Measurements from ENCODE around the gene WWOX.

Gene WWOX

DNA sequence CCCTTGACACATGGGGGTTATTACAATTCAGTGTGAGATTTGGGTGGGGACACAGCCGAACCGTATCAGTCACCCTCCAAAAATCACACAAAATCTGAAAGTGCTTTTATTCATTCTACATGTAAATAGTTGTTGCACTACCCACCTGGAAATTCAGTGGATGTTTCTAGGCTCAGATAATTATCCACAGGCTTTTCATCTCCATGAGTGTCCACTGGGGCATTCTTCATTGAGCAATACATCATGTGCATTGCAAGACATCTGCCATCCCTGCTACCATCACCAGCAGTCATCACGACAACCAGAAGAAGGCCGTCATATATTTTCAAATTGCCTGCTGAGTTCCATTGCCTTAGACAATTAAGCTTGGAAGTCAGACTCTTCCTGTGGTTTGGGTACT, 330.8 kb downstream of the WWOX start:
- DNase-seq (ENCODE audit: low read depth in 1 of 2, low spot score in 1 of 2): no peak

DNA sequence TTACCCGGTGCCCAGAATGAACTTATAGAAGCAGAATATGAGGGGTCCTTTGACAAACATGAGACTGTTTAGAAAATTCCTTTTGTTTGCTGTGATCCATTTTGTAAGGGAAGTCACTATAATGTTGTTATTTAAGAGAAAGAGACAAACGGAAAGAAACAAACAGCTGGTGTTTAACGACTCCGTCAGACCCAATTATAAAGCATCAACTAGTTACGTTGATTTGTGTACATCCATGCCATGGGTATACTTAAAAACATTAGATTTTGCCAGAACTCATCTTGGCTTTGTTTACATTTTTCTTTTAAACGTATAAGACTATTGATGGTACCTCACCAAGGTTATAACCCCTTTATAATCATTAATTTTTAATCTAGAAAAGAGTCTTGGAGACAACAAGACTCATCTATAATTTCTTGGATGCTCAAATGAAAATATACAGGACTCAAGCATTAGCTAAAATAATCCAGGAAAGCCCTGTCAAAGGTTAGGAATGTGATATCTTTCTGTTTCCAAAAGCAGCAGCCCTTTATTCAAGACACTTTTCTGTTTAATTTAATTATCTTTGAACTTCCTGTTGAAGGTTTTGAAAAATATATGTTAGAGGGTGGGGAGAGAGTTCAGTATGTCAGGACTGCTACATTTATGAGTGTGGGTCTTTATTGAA, 331.7 kb downstream of the WWOX start:
- DNase-seq (ENCODE audit: low read depth in 1 of 2, low spot score in 1 of 2): no peak

DNA sequence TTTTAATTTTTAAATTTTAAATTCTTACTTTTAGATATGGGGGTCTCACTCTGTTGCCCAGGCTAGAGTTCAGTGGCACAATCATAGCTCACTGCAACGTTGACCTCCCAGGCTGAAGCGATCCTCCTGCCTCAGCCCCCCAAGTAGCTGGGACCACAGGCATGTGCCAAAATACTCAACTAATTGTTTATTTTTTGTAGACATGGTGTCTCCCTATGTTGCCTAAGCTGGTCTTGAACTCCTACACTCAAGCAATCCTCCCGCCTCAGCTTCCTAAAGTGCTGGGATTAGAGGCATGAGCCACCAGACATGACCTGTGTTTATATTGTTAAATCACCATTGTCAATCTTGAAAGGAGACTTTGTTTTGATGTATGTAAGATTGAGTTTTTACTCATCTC, 332.2 kb downstream of the WWOX start:
- DNase-seq (ENCODE audit: low read depth in 1 of 2, low spot score in 1 of 2): no peak

DNA sequence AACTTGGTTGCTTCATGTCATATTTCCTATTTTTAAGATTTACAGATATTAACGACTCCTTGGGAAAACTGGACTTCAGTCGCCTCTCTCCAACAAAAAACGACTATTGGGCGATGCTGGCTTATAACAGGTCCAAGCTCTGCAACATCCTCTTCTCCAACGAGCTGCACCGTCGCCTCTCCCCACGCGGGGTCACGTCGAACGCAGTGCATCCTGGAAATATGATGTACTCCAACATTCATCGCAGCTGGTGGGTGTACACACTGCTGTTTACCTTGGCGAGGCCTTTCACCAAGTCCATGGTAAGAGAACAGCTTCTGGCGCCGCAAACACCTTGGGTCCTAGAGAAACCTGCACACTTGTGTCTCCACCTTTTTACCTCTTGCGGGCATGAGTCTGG, 333.0 kb downstream of the WWOX start:
- no peak for DNase-seq (ENCODE audit: low read depth in 1 of 2, low spot score in 1 of 2)

DNA sequence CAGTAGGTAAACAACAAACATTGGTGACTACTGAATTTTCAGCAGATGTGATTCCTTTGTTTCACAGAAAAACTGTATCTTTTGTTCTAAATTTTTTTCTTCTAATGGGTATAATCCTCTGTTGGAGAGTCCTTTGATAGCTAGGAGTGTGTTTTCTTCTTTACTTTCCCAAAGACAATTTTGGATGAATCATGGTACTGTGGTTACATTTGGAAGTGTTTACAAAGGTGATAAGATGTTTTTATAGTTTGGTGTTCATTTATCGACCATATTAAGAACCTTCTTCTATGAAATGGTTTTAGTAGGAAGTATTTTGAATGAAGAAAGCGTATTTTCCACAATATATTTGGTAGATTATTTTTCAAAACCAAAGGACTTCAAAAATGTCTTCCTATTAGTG, 333.7 kb downstream of the WWOX start:
- DNase-seq (ENCODE audit: low read depth in 1 of 2, low spot score in 1 of 2): no peak

DNA sequence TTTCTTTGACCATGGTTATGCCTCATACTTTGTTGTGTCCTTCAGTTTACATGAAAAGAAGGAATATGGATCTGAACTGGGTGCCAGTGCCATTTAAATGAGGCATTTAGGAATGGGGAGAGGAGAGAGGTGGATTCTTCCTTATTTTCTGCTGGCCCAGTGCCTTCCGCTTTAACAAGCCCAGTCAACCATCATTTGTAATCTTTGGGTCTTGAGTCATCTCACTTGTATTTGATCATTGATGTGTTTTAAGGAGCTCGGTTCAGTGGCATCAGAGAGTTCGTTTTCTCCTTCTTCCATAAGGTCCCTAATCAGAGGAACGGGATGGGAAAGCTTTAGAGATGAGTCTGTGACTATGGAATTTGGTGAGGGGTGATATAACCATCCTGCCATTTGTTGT, 334.9 kb downstream of the WWOX start:
- no peak for DNase-seq (ENCODE audit: low read depth in 1 of 2, low spot score in 1 of 2)

DNA sequence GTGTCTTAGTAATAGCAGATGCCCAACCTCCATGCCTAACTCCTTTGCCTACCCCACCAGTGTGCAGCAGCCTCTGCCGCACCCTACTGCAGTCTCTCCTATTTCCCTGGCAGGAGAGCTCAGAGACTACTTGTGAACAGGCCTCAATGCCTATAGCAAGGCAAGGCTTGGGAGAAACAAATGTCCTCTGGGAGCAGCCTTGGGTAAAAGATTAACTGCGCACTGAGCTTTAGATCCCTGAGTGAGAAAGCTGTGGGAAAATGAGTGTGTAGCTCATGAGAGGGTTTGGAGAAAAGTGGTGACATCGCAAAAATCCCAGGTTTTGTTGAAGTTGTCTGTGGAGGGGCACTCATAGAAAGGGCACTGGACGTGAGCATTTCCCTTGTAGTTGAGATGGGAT, 335.8 kb downstream of the WWOX start:
- no peak for DNase-seq (ENCODE audit: low read depth in 1 of 2, low spot score in 1 of 2)

DNA sequence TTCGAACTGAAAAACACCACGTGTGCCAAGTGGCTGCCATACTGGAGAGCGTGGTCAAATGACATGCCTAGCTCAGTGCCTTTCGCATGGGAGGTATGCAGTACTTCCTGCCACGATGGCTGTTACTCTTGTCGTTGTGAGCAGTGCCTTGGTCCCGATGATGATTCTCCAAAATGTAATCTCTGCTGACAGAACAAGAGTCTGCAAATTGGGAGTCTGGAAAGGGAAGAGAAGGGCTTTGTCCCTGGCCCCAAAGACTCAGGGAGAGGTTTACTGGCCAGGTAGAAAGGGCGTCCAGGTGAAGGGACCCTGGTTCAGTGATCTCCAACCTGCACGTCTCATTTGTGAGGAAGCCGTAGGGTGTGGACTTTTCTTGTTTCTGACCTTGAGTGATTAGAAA, 336.6 kb downstream of the WWOX start:
- no peak for DNase-seq (ENCODE audit: low read depth in 1 of 2, low spot score in 1 of 2)

DNA sequence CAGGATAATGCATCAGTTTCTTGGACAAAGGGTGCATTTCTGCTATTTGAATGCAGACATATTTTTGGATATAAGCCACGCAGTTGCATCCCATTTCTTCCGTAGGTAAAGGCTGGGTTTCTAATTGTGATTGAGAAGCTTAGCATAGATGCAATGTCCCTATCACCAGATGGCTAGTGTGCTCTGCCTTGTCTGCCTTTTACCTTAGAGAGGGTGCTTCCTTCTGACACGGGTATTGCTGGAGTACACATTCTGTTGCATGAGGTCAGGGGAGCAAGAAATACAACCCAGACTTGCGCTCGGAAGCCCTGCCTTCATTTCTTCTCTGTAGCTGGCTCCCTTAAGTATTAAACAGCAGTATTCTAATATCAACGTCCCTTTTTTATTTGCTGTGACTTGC, 337.4 kb downstream of the WWOX start:
- no peak for DNase-seq (ENCODE audit: low read depth in 1 of 2, low spot score in 1 of 2)

DNA sequence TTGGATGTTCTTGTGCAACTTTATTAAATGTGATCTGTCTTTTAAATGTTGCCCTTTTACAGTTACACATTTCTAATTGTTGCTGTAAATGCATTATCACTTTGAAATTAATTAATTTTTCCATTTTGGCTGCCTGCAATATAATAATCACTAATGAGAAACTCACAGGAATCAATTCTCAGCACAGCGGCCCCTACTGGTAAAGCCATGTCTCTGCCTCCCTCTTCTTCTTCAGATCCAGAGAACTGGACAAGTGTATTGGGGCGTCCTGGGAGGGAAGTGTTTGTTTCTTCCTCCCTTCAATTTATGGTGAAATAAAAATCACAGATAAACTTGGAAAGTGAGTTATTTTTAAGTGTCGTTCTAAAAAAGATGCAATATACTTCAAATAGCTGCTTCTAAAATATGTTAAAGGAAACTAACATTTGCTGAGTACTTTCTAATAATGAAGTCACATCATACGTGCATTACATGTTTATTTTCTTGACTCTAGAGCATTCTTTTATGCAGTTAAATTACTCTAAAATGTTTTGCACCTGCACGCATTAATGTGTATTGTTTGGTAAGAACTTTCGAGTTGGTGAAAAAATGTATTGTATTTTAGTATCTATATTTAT, 338.0 kb downstream of the WWOX start:
- peak in 1 of 2 donors; percentile 0 for DNase-seq (ENCODE audit: low read depth in 1 of 2, low spot score in 1 of 2)

DNA sequence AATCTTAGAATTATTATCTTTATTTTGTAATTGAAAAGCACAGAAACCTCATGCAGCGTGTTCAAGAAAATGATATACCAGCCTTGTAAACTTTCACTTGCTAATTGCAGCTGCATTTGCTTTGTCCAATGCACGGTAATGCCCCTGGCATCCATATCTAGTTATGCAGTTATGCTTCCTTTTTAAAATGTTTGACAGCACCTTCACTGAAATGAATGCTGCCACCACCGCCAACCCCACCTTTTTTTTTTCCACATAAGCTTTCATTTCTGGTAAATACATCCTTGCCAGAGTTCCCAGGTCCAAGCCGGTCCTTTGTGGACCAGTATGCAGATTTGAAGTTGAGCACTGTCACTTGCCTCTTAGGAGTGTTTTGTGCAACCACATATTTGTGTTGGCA, 338.8 kb downstream of the WWOX start:
- no peak for DNase-seq (ENCODE audit: low read depth in 1 of 2, low spot score in 1 of 2)

DNA sequence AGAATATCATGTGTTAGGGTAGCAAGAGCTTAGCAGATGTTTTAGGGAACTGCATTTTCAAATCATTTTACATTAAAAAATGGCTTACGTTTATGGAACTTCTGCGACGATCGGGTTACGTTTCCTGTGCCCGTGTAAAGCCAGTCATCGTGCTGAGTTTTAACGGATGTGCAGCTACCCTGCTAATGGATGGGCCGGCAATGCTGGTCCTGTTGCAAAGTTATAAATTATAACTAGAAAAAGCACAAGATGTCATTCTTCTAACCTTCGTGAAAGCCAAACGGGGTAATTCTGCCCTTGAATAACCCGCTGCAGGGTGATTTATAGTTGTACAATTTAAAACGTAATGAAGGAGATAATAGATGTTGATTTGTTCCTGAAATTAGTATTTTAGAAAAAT, 339.2 kb downstream of the WWOX start:
- no peak for DNase-seq (ENCODE audit: low read depth in 1 of 2, low spot score in 1 of 2)

DNA sequence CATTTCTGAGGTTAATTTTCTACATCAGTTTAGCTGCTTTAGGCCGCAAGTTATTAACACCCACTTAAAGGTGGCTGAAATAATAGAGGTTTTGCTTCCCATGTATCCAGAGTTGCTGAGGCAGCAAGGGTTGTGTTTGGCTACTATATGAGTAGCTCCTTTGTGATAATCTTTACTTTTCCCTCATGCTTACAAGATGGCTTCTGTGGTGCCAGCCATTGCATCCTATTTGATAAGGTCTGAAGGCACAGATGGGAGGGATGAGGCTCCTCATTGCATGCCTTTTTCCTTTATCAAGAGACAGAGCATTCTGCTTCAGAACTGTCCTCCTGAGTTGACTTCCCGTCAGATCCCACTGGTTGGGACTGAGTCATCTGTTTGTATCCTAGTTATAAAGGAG, 340.2 kb downstream of the WWOX start:
- no peak for DNase-seq (ENCODE audit: low read depth in 1 of 2, low spot score in 1 of 2)

DNA sequence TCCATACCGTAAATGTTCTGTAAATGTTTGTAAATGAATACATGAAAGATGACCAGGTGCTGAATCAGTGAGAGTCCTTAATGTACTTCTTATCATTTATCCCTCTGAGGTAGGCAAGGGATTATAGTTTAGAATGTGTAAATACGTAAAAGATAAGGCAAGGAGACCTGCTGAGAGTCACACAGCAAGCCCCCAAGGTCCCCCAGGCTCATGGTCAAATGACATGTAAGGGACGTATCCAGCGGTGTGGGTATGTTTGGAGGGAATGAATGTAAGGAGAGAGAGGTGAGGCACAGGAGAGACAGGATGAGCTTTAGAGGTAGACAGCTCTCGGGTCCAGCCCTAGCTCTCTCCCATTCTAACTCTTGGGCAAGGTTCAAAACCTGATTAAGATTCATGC, 341.8 kb downstream of the WWOX start:
- no peak for DNase-seq (ENCODE audit: low read depth in 1 of 2, low spot score in 1 of 2)

DNA sequence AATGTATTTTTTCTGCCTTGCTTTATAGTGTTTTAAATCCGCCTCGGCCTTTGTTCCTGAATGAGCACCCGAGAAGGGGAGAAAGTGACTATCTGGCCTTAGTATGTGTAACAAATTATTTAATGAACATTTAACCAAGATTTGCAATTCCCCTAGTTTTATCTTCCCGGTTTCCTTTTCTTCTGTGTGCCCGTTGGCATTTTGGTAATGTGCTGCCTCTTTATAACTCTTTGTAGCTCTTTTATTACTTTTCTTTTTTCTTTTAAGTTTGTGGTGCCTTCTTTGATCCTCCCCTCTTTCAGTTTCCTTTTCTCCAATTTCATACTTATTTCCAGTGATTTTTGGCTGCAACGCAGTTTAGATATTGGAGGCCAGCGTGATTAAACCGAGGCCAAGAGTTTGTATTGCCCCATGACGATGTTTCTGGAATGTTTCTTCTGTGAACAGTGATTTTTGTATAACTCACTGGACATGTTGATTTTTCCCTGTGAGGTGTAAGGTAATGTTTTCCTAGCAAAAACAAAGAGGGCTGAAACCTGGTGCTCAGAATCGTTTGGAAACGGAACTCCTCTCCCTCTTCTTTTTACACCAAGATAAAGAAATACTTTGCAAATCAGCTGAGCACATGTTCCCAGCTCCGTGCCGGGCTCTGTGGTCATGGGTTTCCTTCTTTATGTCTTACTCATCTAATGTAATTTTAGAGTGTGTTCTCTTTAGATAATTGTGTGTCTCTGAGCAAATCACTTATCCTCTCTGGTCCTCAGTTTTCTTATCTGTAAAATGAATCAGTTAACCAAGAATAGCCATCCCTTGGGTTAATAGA, 344.3 kb downstream of the WWOX start:
- DNase-seq (ENCODE audit: low read depth in 1 of 2, low spot score in 1 of 2): no peak

DNA sequence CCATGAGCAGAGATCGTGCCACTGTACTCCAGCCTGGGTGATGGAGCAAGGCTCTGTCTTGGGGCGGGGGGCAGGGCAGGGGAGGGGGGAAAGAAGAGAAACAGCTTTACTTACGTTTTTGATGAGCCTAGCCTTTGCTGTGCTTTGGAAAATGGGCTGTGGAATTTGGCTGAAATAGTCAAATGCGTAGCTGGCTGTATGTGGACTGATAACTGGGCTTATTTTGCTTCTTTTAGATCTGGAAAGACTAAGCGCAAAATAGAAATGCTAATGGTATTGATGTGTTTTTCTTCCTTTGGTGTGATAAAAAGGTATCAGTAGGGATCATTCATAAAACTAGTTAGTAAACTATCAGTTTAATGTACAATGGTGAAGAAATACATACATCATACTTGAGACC, 346.4 kb downstream of the WWOX start:
- no peak for DNase-seq (ENCODE audit: low read depth in 1 of 2, low spot score in 1 of 2)

DNA sequence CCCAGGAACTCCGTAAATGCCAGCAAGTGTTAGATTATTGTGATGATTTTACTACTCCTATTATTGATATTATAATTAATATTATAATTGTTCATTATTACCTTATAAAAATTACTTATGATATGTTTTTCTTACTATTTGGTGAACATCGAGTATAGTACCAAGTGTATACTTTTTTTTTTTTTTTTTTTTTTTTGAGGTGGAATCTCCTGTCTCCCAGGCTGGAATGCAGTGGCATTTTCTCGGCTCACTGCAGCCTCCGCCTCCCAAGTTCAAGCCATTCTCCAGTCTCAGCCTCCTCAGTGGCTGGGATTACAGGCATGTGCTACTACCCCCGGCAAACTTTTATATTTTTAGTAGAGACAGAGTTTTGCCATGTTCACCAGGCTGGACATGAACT, 347.0 kb downstream of the WWOX start:
- no peak for DNase-seq (ENCODE audit: low read depth in 1 of 2, low spot score in 1 of 2)

DNA sequence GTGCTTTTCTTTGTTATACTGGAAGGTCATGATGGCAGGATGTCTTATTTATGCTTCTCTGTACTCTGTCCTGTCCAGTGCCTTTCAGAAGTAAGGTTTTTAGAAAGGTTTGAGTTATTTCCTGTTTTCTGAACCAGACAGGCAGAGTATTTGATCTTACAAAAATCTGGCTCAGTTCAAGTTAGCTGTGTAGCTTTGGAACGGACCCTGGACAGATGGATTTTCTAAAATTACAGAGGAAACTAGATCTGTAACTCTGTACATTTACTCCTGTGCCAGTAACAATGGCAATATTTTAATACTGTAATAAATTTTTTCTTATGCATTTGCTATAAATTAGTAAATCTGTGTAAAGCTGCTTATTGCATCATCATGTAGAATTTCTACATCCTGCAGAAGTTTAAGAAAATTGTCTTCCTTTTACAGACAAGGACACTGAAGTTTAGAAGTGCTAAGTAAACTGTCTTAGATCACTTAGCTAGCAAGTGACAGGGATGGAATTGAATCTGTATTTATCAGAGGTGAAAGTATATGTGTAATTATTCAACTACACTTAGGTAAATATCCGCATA, 347.6 kb downstream of the WWOX start:
- DNase-seq (ENCODE audit: low read depth in 1 of 2, low spot score in 1 of 2): no peak

DNA sequence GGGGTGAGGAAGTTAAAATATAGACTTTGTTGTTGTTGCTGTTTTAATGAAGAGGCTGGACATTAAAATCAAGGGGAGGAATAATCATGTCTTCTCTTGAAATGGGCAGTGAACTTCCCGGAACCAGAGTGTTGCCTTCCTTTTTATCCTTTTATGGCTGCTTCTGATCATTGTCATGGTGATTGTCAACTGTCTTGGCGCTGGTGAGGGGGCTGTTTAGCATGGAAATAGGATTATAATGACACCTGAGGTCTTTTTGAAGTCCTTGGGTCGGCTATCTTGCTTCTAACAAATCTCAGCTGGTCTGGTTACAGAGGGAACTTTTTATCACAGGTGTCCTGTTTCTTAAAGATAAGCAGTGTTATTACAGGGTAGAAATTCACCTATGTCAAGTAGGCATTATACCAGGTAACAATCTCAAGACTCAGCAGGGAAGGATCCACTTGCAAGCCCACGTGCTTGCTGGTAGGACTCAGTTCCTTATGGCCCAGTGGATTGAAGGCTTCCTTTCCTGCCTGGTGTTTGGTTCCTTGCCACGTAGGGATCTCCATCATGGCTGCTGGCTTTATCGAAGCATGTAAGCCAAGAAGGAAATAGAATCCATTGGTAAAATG, 349.3 kb downstream of the WWOX start:
- no peak for DNase-seq (ENCODE audit: low read depth in 1 of 2, low spot score in 1 of 2)

DNA sequence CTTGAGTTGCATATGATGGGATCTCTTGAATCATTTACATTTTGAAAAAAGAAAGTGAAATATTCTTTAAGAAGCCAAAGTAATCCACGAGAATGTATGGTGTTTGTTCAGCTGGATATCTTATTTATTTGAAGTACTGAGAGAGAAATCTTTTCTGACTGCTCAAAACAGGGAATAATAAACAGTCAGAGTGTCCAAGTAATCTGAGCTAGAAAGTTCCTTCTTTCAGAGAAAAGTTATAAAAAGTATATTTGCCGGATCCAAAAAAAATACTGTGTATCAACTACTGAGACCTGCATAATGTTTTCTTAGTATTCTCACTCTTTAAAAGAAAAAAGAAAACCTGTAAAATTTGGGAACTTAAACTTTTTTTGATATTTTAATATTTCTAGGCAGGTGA, 350.8 kb downstream of the WWOX start:
- no peak for DNase-seq (ENCODE audit: low read depth in 1 of 2, low spot score in 1 of 2)

DNA sequence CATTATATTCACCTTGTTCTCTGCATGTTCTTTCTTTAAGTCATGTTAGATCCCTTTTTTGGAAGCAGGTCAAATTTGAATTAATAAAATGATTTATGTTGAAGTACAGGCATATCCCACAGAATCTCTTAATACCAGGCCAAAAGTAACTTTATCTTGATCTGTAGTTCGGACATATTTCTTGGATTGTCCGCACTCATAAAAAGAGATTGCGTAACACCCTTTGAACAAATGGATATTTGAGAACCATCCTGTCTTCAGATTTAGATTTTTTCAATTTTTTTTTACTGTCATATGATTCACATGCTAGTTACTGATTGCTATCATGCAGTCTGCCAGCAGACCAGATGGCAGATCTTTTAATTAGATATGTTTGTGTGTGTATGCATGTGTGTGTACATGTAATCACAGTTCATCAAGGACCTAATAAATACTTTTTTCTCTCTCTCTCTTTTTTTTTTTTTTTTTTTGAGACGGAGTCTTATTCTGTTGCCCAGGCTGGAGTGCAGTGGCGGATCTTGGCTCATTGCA, 352.6 kb downstream of the WWOX start:
- no peak for DNase-seq (ENCODE audit: low read depth in 1 of 2, low spot score in 1 of 2)

Measured in activated T-helper 1 cell treated with anti-CD3 and anti-CD28 coated beads, Interleukin-2, amount 50 U/mL, for 16 hours (primary cell).